ENCODE data around the gene PIMREG.
"Not testable (repeated sequence)": the region's sequence is repeated elsewhere in the genome, so short reads cannot be mapped to it uniquely, and the experiment has no call there.

PIMREG gene

GRCh38 chr17:6476076-6476809 lies 32.0 kb downstream of the PIMREG start:
- in situ Hi-C loops (cut with HindIII; ENCODE audit: low sequenced_read_pairs), result no loop called here

GRCh38 chr17:6476810-6477179 lies 32.5 kb downstream of the PIMREG start:
- in situ Hi-C loops (cut with HindIII; ENCODE audit: low sequenced_read_pairs), result no loop called here

GRCh38 chr17:6477831-6478383 lies 33.7 kb downstream of the PIMREG start:
- in situ Hi-C loops (cut with HindIII; ENCODE audit: low sequenced_read_pairs), result no loop called here

DNA sequence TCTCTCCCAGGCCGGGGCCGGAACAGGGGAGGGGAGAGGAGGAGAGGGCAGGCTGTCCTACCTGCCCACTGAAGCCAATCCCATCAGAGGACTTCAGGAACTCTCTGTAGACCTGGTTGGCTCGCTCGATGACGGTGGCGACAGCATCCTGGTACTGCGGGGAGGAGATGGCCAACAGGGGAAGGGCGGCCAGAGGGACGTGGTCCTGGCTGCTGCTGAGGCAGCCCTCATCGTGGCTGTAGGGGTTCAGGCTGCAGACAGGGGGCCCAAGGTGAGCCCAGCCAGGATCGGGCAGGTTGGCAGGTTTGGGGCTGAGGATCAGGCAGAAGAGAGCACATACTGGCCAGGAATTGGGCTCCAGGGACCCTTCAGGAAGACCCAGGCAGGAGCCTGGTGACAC lies 34.2 kb downstream of the PIMREG start:
- in situ Hi-C loops (cut with HindIII; ENCODE audit: low sequenced_read_pairs), result no loop called here

GRCh38 chr17:6479622-6480302 lies 35.5 kb downstream of the PIMREG start:
- in situ Hi-C loops (cut with HindIII; ENCODE audit: low sequenced_read_pairs), result no loop called here

- in situ Hi-C loops (cut with HindIII; ENCODE audit: low sequenced_read_pairs), result no loop called here
Observed at GRCh38 chr17:6480303-6480675, 36.0 kb downstream of the PIMREG start.

- in situ Hi-C loops (cut with HindIII; ENCODE audit: low sequenced_read_pairs), result no loop called here
Observed at GRCh38 chr17:6482105-6482455, 37.8 kb downstream of the PIMREG start.

GRCh38 chr17:6482796-6483195 lies 38.5 kb downstream of the PIMREG start:
- in situ Hi-C loops (cut with HindIII; ENCODE audit: low sequenced_read_pairs), result not testable (repeated sequence)

DNA sequence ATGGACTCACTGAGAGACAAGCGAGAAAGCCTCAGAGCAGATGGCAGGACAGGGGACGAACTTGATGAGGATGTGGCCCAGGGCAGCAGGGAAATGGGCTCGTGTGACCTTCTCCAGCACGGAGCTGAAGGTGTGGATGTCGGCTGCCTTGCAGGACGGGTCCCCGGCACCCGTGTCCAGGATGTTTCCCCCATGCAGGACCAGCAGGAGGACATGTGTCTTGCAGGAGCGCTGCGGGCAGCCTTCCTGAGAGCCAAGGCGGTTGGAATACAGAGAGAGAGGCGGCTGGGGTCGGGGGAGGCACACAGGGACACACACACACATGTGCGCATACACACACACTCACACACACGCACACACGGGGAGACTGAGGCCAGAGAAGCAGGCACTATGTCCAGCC lies 39.3 kb downstream of the PIMREG start:
- in situ Hi-C loops (cut with HindIII; ENCODE audit: low sequenced_read_pairs), result no loop called here

GRCh38 chr17:6485646-6486412 lies 41.6 kb downstream of the PIMREG start:
- in situ Hi-C loops (cut with HindIII; ENCODE audit: low sequenced_read_pairs), result no loop called here

DNA sequence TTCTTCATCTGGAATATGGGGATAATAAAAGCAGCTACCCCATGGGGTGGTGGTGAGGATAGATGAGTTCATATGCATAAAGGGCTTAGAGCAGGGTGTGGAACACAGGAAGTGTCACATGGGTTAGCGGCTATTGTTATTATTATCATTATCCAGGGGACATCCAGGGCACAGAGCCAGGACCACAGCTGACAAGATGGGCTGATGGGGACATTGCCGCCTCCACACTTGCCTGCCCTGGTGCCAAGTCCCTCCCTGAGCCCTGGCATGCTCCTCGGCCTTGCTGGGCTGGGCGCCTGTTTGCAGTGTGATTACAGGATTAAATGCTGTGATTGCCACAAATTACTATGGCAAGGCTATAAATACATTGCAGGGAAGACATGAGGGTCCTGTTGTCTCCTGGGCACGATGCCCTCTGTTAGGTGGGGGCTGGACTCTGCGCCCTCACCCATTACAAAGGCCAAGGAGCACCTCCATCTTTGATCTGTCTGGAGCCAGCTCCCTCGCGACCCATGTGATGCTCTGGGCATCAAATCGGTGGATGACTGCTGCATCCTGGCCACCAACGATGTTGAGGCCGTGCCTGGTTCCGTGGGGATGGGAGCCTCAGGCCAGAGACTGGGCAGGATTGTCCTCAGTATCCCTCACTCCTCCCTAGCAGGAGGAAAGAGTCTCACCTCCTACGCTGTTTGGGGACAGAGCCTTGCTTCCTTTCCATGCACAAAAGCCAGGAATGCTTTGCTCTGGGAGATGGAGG lies 43.2 kb downstream of the PIMREG start:
- in situ Hi-C loops (cut with HindIII; ENCODE audit: low sequenced_read_pairs), result no loop called here

- in situ Hi-C loops (cut with HindIII; ENCODE audit: low sequenced_read_pairs), result no loop called here
Observed at GRCh38 chr17:6488008-6488539, 43.8 kb downstream of the PIMREG start.

DNA sequence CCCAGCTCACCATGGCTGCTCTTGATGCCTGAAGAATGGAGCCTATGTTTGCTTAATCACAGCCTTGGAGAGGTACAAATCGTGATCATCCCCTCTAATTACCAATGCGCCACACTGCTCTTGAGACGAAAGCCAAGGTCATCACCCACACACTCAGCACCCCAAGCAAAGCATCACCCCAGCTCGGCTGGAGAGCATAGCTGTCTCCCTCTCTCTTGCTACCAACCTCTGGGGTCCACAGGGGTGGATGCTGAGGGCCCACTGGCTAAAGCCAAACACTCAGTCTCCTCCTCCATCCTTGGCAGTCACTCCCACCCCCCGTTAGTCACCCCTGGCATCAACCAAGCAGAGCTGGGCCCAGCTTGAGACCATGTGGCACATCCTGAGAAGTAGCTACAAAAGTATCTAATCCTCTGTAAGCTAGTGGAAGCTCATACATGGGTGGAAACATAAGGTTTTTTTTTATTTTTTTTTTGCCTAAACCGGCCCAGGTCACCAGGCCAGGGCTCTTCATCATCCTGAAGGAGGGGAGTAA lies 44.8 kb downstream of the PIMREG start:
- in situ Hi-C loops (cut with HindIII; ENCODE audit: low sequenced_read_pairs), result no loop called here

DNA sequence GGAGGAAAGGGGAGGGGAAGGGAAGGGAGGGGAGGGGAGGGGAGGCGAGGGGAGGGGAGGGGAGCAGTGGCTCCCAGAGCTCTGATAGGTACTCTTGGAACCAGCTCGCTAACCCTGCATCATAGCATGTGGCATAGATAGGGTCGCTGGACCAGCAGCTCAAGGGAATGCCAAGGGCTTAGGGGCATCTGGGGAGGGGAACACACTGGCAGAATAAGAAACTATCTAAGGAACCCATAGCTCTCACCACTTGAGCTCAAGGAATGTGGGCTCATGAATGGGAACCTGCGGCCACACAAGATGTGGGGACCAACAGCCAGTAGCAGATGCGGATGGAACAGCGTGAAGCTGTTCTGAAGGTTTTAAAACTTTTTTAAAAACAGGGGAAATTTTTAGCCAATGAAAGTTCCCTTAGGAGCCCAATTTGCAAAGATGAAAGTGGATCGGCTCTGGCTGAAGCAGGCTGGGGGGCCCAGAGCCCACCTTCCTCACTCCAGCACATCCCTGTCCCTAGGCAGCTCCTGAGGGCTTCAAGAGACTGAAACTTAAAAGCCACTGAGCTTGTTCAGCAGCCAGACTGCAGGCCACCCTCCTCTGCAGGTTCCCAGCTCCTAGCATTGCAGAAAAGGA lies 46.9 kb downstream of the PIMREG start:
- in situ Hi-C loops (cut with HindIII; ENCODE audit: low sequenced_read_pairs), result no loop called here

DNA sequence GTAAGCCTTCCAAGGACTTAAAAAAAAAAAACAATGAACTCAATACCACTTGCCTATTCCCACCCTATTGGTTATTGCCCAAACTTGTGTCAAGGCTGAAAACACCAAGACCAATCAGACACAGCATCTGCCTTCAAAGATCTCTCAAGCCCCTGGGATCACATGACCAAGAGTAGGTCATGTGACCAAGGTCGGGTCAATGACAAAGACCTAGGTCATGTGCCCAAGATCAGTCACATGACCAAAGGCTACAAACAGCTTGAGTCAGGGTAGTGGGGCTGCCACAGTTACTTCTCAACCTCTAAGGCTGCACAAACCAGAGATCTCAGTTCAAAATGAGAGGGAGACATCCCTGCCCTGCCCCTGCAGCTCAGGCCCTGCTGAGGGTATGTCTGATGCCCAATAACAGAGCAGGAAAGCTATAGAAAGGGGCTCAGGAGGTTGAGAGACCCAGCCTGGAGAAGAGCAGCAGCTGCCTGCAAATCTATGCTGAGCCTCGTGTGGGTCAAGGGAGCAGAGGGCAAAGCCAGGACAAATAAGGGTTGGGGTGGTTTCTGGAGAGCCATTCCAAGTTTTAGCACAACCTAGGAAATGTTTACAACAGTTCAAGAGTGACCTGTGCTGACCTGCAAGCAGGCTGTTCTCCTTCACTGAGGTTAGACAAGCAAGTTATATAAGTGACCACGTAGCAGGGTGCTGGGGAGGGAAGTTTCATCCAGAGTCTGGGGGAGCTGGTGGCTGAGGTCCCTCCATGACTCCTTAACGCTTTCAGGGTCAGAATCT lies 48.8 kb downstream of the PIMREG start:
- in situ Hi-C loops (cut with HindIII; ENCODE audit: low sequenced_read_pairs), result no loop called here

GRCh38 chr17:6494239-6494941 lies 50.1 kb downstream of the PIMREG start:
- in situ Hi-C loops (cut with HindIII; ENCODE audit: low sequenced_read_pairs), result no loop called here

DNA sequence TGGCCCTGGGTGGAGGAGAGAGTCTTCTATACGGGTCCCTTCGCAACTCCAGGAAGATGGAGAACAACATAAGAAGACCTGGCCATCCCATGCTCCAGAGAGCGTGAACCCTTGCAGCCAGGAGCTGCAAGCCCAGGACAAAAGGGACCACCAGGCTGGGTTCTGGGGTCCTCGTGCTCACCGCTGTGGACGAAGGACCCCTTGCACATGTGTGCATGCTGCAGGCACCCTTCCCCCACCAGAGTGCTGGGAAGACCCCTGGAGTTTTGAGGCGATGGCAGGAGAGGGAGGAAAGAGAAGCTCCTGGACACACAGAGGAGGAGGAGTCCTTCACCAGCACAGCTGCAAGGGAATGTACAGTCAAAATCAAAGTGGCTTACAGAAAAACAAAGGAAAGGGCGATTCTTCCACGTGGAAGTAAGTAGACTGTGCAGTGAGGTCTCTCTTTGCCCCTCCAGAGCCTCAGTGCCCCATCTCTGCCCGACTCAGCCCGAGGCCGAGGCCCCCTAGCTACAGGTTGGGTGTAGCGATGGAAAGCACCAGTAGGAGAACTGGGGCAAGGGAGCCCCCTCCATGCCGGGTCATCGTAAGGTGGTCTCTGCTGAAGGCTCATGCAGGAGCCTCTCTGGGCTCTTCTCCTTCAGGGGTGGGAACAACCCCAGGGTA lies 51.3 kb downstream of the PIMREG start:
- in situ Hi-C loops (cut with HindIII; ENCODE audit: low sequenced_read_pairs), result no loop called here

- in situ Hi-C loops (cut with HindIII; ENCODE audit: low sequenced_read_pairs), result no loop called here
Observed at GRCh38 chr17:6496116-6496481, 51.8 kb downstream of the PIMREG start.
